ENCODE results near the gene MAG. TPM values are rescaled to one million over a fixed set of nuclear protein-coding genes. Genes with fewer than 3 reads are reported as not detected.

MAG gene
- total and polyA plus RNA-seq, 2 of the 8 experiments (the other 6 are each of a cell fraction or from before 2014, with no cell fraction given): 0.20 to 1.3 TPM

- no peaks in the 10 kb centered on the region for H3K9me3 ChIP-seq (ENCODE audit: insufficient read depth in 2 of 2, low read depth in 1 of 2, low read length in 1 of 2)
- POLR2A ChIA-PET (ENCODE audit: partially characterized antibody): interaction anchor here (0.7 to 9.8 kb wide), 6 partner anchors 8 to 146 kb away, joined by 3 to 146 read pairs (median 4); partner anchors contain the start of genes FXYD7, HAMP and USF2
- no peak overlapping the region for H3K4ac ChIP-seq (replicated peaks; ENCODE audit: insufficient read length, low read depth, low read length)
- no peak overlapping the region for H2BK120ac ChIP-seq (replicated peaks; ENCODE audit: low read depth, low read length)
- peaks cover 0 to 38% of the 10 kb centered on the region in 2 experiments; a peak in 3 of 4 replicates for H3K79me2 ChIP-seq (ENCODE audit: control insufficient read depth in 1 of 2, insufficient read depth in 2 of 2, low read length in 2 of 2)
- no peak overlapping the region for H2AK5ac ChIP-seq (ENCODE audit: low read depth, low read length)
- H2BK12ac ChIP-seq (ENCODE audit: low read depth, low read length): no peak overlapping the region
- CTCF ChIA-PET (ENCODE audit: partially characterized antibody): interaction anchor here (0.6 to 1.3 kb wide), 7 partner anchors 8 to 121 kb away, joined by 3 to 4 read pairs (median 3); no protein-coding TSS in a partner anchor
- H4K91ac ChIP-seq (replicated peaks; ENCODE audit: insufficient read length, low read length): no peak overlapping the region
- no peak overlapping the region for H3K9ac ChIP-seq (replicated peaks in 1 of 4; ENCODE audit: extremely low read depth in 1 of 4, low read depth in 3 of 4, low read length in 3 of 4)
- H3K36me3 ChIP-seq (ENCODE audit: control insufficient read depth in 2 of 4, insufficient read depth in 4 of 4, low read length in 3 of 4): peaks cover 27 to 46% (median 37%) of the 10 kb centered on the region in 4 experiments
- FAIRE-seq (no peak), DNase-seq (ENCODE audit: low read depth in 1 of 2, low spot score in 2 of 2) (no peak)
- peaks cover 21% of the 10 kb centered on the region for H3K79me1 ChIP-seq (ENCODE audit: low read depth, low read length)
- H3K4me3 ChIP-seq (ENCODE audit: extremely low read depth in 1 of 4, insufficient read depth in 2 of 4, low read depth in 3 of 4, low read length in 4 of 4): no peak overlapping the region
- no peak overlapping the region for H2BK20ac ChIP-seq (ENCODE audit: low read length)
- no peak overlapping the region for H2BK15ac ChIP-seq (ENCODE audit: low read length)
- peaks cover 26 to 36% of the 10 kb centered on the region in 2 experiments for H4K20me1 ChIP-seq (replicated peaks in 1 of 2; ENCODE audit: control insufficient read depth in 1 of 2, insufficient read depth in 2 of 2, low read length in 2 of 2)
- H2BK5ac ChIP-seq (ENCODE audit: low read depth, low read length): no peak overlapping the region
- no peak overlapping the region for H3K4me2 ChIP-seq (ENCODE audit: insufficient read depth in 1 of 2, low read depth in 2 of 2, low read length in 2 of 2)
- H3K27ac ChIP-seq (ENCODE audit: low read depth, low read length): no peak overlapping the region
- H3K18ac ChIP-seq (ENCODE audit: extremely low read depth, low read length): no peak overlapping the region
- WGBS, 2 experiments (ENCODE audit: extremely low coverage in 1 of 2, insufficient coverage in 1 of 2, insufficient read length in 1 of 2, insufficient replicate concordance in 2 of 2, low coverage in 1 of 2, low lambda C conversion rate in 2 of 2, missing lambda C conversion rate in 1 of 2): 93% methylated on average over 2 of the region's 2 CpGs; no CpG with 5 or more reads in 1 of the 2 experiments
- no peak overlapping the region for H3K14ac ChIP-seq (ENCODE audit: insufficient read length)
- no peak overlapping the region for H3K23ac ChIP-seq (ENCODE audit: insufficient read length)
- no peak overlapping the region for H3K56ac ChIP-seq (replicated peaks; ENCODE audit: insufficient read length, low read depth, low read length)
- H3K23me2 ChIP-seq (ENCODE audit: low read depth, low read length): no peaks in the 10 kb centered on the region
- no peak overlapping the region for H4K5ac ChIP-seq (ENCODE audit: insufficient read length, low read depth, low read length)
- H3K4me1 ChIP-seq (replicated peaks in 1 of 4; ENCODE audit: control insufficient read depth in 3 of 4, insufficient read depth in 4 of 4, low read length in 3 of 4): peaks cover 0 to 5% (median 2%) of the 10 kb centered on the region in 4 experiments; a peak in 2 of 7 replicates
- no peaks in the 10 kb centered on the region for H3K27me3 ChIP-seq (replicated peaks in 1 of 4; ENCODE audit: control insufficient read depth in 3 of 4, extremely low read depth in 1 of 4, insufficient read depth in 3 of 4, low read length in 3 of 4)
- H4K8ac ChIP-seq (ENCODE audit: extremely low read depth, insufficient read depth, low read length): no peak overlapping the region
- H2AFZ ChIP-seq (ENCODE audit: low read length): no peak overlapping the region
- TF ChIP-seq BRCA1 (IDR thresholded peaks at IDR 0.05; ENCODE audit: low read depth, low read length): no peak
- TF ChIP-seq ASH2L (IDR thresholded peaks at IDR 0.05; ENCODE audit: low read length): no peak
- no peak for TF ChIP-seq CBX8 (IDR thresholded peaks at IDR 0.05; ENCODE audit: borderline replicate concordance, low read depth, low read length)
- TF ChIP-seq EZH2 (IDR thresholded peaks at IDR 0.05; ENCODE audit: low read depth, low read length, severe bottlenecking): no peak
- TF ChIP-seq TEAD4 (IDR thresholded peaks at IDR 0.05; ENCODE audit: low read depth, low read length): no peak
- TF ChIP-seq SP2 (IDR thresholded peaks at IDR 0.05; ENCODE audit: low read length): no peak
- TF ChIP-seq RXRA (IDR thresholded peaks at IDR 0.05; ENCODE audit: insufficient read depth, low read depth, low read length): no peak
- TF ChIP-seq POLR2AphosphoS5 (IDR thresholded peaks at IDR 0.05; ENCODE audit: low read depth, low read length): no peak
- no peak for TF ChIP-seq SP4 (IDR thresholded peaks at IDR 0.05; ENCODE audit: low read length)
These were observed 35.4 kb upstream of the MAG start for GRCh38 chr19:35256566-35256965.

All from H1 (cell line).